ENCODE data around the gene CLEC18A. TPM values are rescaled to one million over a fixed set of nuclear protein-coding genes. Genes with fewer than 3 reads are reported as not detected.
A peak's percentile ranks its signal among the peaks of the same experiment; 100 is the strongest.

The CLEC18A gene
- total and polyA plus RNA-seq, 2 experiments from 2014 or later: 0.13 to 0.90 TPM

DNA sequence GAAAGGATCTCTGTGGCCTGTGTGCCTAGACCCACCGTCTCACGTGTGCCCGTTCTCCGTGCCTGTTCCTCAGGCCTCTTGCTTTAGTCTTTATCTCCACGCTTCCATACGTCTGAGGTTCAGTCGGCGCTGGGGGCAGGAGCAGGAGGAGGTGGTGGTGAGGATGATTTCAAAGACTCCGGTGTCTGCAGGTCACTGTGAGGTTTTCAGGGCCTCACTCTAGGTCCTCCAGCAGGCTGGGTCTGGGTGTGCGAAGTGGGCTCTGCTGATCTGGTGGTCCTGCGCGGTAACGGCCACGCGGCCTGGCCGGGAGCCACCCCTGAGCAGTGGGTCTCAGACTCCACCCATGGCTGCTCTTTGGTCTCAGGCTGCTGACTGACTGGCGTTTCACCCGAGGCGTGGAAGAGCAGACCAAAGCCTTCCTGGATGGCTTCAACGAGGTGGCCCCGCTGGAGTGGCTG, 14.4 kb upstream of the CLEC18A start (continued):
- TF ChIP-seq, protein P1, sequence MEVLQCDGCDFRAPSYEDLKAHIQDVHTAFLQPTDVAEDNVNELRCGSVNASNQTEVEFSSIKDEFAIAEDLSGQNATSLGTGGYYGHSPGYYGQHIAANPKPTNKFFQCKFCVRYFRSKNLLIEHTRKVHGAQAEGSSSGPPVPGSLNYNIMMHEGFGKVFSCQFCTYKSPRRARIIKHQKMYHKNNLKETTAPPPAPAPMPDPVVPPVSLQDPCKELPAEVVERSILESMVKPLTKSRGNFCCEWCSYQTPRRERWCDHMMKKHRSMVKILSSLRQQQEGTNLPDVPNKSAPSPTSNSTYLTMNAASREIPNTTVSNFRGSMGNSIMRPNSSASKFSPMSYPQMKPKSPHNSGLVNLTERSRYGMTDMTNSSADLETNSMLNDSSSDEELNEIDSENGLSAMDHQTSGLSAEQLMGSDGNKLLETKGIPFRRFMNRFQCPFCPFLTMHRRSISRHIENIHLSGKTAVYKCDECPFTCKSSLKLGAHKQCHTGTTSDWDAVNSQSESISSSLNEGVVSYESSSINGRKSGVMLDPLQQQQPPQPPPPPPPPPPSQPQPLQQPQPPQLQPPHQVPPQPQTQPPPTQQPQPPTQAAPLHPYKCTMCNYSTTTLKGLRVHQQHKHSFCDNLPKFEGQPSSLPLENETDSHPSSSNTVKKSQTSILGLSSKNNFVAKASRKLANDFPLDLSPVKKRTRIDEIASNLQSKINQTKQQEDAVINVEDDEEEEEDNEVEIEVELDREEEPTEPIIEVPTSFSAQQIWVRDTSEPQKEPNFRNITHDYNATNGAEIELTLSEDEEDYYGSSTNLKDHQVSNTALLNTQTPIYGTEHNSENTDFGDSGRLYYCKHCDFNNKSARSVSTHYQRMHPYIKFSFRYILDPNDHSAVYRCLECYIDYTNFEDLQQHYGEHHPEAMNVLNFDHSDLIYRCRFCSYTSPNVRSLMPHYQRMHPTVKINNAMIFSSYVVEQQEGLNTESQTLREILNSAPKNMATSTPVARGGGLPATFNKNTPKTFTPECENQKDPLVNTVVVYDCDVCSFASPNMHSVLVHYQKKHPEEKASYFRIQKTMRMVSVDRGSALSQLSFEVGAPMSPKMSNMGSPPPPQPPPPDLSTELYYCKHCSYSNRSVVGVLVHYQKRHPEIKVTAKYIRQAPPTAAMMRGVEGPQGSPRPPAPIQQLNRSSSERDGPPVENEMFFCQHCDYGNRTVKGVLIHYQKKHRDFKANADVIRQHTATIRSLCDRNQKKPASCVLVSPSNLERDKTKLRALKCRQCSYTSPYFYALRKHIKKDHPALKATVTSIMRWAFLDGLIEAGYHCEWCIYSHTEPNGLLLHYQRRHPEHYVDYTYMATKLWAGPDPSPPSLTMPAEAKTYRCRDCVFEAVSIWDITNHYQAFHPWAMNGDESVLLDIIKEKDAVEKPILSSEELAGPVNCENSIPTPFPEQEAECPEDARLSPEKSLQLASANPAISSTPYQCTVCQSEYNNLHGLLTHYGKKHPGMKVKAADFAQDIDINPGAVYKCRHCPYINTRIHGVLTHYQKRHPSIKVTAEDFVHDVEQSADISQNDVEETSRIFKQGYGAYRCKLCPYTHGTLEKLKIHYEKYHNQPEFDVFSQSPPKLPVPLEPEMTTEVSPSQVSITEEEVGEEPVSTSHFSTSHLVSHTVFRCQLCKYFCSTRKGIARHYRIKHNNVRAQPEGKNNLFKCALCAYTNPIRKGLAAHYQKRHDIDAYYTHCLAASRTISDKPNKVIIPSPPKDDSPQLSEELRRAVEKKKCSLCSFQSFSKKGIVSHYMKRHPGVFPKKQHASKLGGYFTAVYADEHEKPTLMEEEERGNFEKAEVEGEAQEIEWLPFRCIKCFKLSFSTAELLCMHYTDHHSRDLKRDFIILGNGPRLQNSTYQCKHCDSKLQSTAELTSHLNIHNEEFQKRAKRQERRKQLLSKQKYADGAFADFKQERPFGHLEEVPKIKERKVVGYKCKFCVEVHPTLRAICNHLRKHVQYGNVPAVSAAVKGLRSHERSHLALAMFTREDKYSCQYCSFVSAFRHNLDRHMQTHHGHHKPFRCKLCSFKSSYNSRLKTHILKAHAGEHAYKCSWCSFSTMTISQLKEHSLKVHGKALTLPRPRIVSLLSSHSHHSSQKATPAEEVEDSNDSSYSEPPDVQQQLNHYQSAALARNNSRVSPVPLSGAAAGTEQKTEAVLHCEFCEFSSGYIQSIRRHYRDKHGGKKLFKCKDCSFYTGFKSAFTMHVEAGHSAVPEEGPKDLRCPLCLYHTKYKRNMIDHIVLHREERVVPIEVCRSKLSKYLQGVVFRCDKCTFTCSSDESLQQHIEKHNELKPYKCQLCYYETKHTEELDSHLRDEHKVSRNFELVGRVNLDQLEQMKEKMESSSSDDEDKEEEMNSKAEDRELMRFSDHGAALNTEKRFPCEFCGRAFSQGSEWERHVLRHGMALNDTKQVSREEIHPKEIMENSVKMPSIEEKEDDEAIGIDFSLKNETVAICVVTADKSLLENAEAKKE (CRISPR knock-in tag; IDR thresholded peaks at IDR 0.05): no peak
- no peak for TF ChIP-seq JUNB (IDR thresholded peaks at IDR 0.05; ENCODE audit: unreplicated experiment)
- TF ChIP-seq ZNF331 (CRISPR knock-in tag; IDR thresholded peaks at IDR 0.05; ENCODE audit: low read depth): no peak
- TF ChIP-seq EZH2phosphoT487 (IDR thresholded peaks at IDR 0.05; ENCODE audit: unreplicated experiment): no peak
- TF ChIP-seq, protein P2, sequence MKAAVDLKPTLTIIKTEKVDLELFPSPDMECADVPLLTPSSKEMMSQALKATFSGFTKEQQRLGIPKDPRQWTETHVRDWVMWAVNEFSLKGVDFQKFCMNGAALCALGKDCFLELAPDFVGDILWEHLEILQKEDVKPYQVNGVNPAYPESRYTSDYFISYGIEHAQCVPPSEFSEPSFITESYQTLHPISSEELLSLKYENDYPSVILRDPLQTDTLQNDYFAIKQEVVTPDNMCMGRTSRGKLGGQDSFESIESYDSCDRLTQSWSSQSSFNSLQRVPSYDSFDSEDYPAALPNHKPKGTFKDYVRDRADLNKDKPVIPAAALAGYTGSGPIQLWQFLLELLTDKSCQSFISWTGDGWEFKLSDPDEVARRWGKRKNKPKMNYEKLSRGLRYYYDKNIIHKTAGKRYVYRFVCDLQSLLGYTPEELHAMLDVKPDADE (IDR thresholded peaks at IDR 0.05): no peak

DNA sequence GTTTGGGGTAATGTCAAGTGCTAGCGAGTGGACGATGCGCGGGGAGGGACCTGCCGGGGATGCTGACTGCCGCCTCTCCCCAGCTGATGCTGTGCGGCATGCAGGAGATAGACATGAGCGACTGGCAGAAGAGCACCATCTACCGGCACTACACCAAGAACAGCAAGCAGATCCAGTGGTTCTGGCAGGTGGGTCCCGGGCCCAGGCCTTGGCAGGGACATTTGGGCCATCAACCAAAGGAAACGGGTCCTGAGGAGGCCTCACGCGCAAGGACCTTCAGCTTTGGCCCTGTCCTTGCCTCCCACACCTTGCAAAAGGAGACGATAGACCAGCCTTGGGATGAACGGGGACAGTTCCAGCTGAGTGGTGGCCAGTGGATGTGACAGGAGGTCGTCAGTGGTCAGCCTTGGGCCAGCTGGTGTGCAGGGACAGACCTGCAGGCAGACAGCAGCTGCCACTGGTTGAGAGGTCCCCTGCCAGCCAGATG, 13.6 kb upstream of the CLEC18A start:
- Histone ChIP-seq H4K20me1 (replicated peaks; ENCODE audit: insufficient read depth) (no peaks in the 10 kb centered on the region), H3K79me2 (replicated peaks; ENCODE audit: insufficient read depth) (no peaks in the 10 kb centered on the region), H3K4me1 (ENCODE audit: insufficient read depth) (no peaks in the 10 kb centered on the region), H3K9me2 (ENCODE audit: insufficient read depth) (no peaks in the 10 kb centered on the region), H3K27ac (ENCODE audit: low read depth) (no peak overlapping the region), H2AFZ (no peak overlapping the region), H3F3A (replicated peaks; ENCODE audit: low read depth) (0 out of 2 replicates have a peak, but pooled peaks cover 5% of the 10 kb centered on the region), H3K4me2 (no peak overlapping the region), H3K27me3 (ENCODE audit: insufficient read depth) (no peaks in the 10 kb centered on the region), H3K36me3 (ENCODE audit: insufficient read depth) (0 out of 2 replicates have a peak, but pooled peaks cover 6% of the 10 kb centered on the region), H3K4me3 (no peak overlapping the region)
- peaks cover 24% of the 10 kb centered on the region for H3K36me3 Mint-ChIP-seq (ENCODE audit: low read depth)
- H3K27me3 Mint-ChIP-seq (ENCODE audit: insufficient read depth, low read depth, poor library complexity): peaks cover 13% of the 10 kb centered on the region
- no peak overlapping the region for H3K4me3 Mint-ChIP-seq
- TF ChIP-seq NANOG (IDR thresholded peaks at IDR 0.05; ENCODE audit: borderline replicate concordance) (no peak), CREB1 (CRISPR knock-in tag; IDR thresholded peaks at IDR 0.05; ENCODE audit: low read depth) (no peak), STAT1 (IDR thresholded peaks at IDR 0.05; ENCODE audit: unreplicated experiment) (no peak)
- TF ChIP-seq, protein P3, sequence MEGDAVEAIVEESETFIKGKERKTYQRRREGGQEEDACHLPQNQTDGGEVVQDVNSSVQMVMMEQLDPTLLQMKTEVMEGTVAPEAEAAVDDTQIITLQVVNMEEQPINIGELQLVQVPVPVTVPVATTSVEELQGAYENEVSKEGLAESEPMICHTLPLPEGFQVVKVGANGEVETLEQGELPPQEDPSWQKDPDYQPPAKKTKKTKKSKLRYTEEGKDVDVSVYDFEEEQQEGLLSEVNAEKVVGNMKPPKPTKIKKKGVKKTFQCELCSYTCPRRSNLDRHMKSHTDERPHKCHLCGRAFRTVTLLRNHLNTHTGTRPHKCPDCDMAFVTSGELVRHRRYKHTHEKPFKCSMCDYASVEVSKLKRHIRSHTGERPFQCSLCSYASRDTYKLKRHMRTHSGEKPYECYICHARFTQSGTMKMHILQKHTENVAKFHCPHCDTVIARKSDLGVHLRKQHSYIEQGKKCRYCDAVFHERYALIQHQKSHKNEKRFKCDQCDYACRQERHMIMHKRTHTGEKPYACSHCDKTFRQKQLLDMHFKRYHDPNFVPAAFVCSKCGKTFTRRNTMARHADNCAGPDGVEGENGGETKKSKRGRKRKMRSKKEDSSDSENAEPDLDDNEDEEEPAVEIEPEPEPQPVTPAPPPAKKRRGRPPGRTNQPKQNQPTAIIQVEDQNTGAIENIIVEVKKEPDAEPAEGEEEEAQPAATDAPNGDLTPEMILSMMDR (conservative IDR thresholded peaks at IDR 0.05; ENCODE audit: low read depth in 2 of 2): peak; percentile 52 to 78
- no peaks in the 10 kb centered on the region; the same call in 2 of the 3 replicates for H3K9me3 Mint-ChIP-seq
- ATAC-seq (peak; percentile 61), DNase-seq (ENCODE audit: low spot score) (peak; percentile 59)
- H3K27ac Mint-ChIP-seq: no peak overlapping the region
- peaks cover 3% of the 10 kb centered on the region; the same call in 1 of the 3 replicates for H3K4me1 Mint-ChIP-seq
